Upper lobe of right lung (tissue), 1 donor: Measurements from ENCODE around the gene LCE2D. TPM values are rescaled to one million over a fixed set of nuclear protein-coding genes. Genes with fewer than 3 reads are reported as not detected.
"Not testable (repeated sequence)": the region's sequence is repeated elsewhere in the genome, so short reads cannot be mapped to it uniquely, and the experiment has no call there.

ENCODE experiments used
- ATAC-seq: fragments of 200-7000 bp; cut with Tn5 transposase; one replicate; pipeline ENCODE4 v1.9.1; 2020; ENCODE audit warnings: mild to moderate bottlenecking, moderate library complexity
- DNase-seq: peaks from one replicate; pipeline ENCODE4 v3.0.0-alpha.2; 2020
- H3K27ac ChIP-seq: fragments of 200-600 bp; one replicate; pipeline ENCODE4 v1.8.0; 2022
- H3K27me3 ChIP-seq: fragments of 200-600 bp; one replicate; pipeline ENCODE4 v1.8.0; 2022; ENCODE audit warnings: mild to moderate bottlenecking
- H3K36me3 ChIP-seq: fragments of 200-600 bp; one replicate; pipeline ENCODE4 v1.8.0; 2022
- H3K4me1 ChIP-seq: fragments of 200-600 bp; one replicate; pipeline ENCODE4 v1.8.0; 2022
- H3K4me3 ChIP-seq: fragments of 200-600 bp; one replicate; pipeline ENCODE4 v1.8.0; 2022; ENCODE audit warnings: mild to moderate bottlenecking
- H3K9me3 ChIP-seq: fragments of 200-600 bp; one replicate; pipeline ENCODE4 v1.8.0; 2022
- CTCF ChIP-seq: fragments of 200-600 bp; IDR thresholded peaks from one replicate; pipeline ENCODE4 v1.8.0; 2022; ENCODE audit warnings: antibody characterized with exemption
- intact Hi-C: fragments of 100-400 bp; cut with DNase I; formaldehyde crosslinking; loops from one replicate; pipeline ENCODE4 v1.11.0; 2022
- total RNA-seq: library from RNA; stranded (reverse); fragmentation: NEBNext Ultra II Directional; extraction: Animal tissue kit (Norgen Biotek cat#: 25700); gene quantifications from one replicate; pipeline ENCODE4 v1.2.1, GENCODE V29; 2021
- donor health status: DM: no; HTN: yes; CAD: no; lungs with severe emphysema.

LCE2D gene
- total RNA-seq, 1 donor from 2014 or later, result not detected

- no peak for ATAC-seq
- no peaks in the 10 kb centered on the region for H3K36me3 ChIP-seq
- intact Hi-C loops, result no loop called here
- no peaks in the 10 kb centered on the region for H3K4me1 ChIP-seq
- H3K4me3 ChIP-seq, result no peak overlapping the region
- no peak for TF ChIP-seq CTCF
- peaks cover 4% of the 10 kb centered on the region for H3K27me3 ChIP-seq
- no peaks in the 10 kb centered on the region for H3K9me3 ChIP-seq
- DNase-seq, result no peak
- H3K27ac ChIP-seq, result no peak overlapping the region
These were observed 9.8 kb downstream of the LCE2D start for GRCh38 chr1:152673016-152673415.

GRCh38 chr1:152674983-152675382 is 11.8 kb downstream of the LCE2D start, which contains the start of gene LCE2C:
LCE2C (plus strand) TSS chr1:152675279; CDS start chr1:152676016, 737 bp downstream.
- H3K4me1 ChIP-seq, intact Hi-C loops, H3K27ac ChIP-seq, H3K36me3 ChIP-seq, H3K9me3 ChIP-seq, DNase-seq, ATAC-seq, H3K27me3 ChIP-seq, H3K4me3 ChIP-seq: not testable (repeated sequence)

GRCh38 chr1:152679459-152679858 is 16.3 kb downstream of the LCE2D start:
- no peaks in the 10 kb centered on the region for H3K9me3 ChIP-seq
- H3K4me3 ChIP-seq, result no peak overlapping the region
- no peak for ATAC-seq
- no peak for DNase-seq
- no peak for TF ChIP-seq CTCF
- H3K36me3 ChIP-seq, result no peaks in the 10 kb centered on the region
- intact Hi-C loops, result no loop called here
- H3K27ac ChIP-seq, result no peak overlapping the region
- H3K27me3 ChIP-seq, result peaks cover 4% of the 10 kb centered on the region
- H3K4me1 ChIP-seq, result no peaks in the 10 kb centered on the region

- no peaks in the 10 kb centered on the region for H3K9me3 ChIP-seq
- intact Hi-C loops, result no loop called here
- ATAC-seq (no peak), DNase-seq (no peak)
- no peak overlapping the region for H3K27ac ChIP-seq
- H3K36me3 ChIP-seq, result no peaks in the 10 kb centered on the region
- H3K4me1 ChIP-seq, result no peaks in the 10 kb centered on the region
- H3K27me3 ChIP-seq, result peaks cover 4% of the 10 kb centered on the region
- H3K4me3 ChIP-seq, result no peak overlapping the region
- TF ChIP-seq CTCF, result no peak
These were observed 18.4 kb downstream of the LCE2D start for GRCh38 chr1:152681616-152682015.

GRCh38 chr1:152683846-152684245 is 20.7 kb downstream of the LCE2D start:
- Histone ChIP-seq H3K36me3 (no peaks in the 10 kb centered on the region), H3K9me3 (no peaks in the 10 kb centered on the region), H3K27ac (no peak overlapping the region), H3K4me1 (no peaks in the 10 kb centered on the region), H3K27me3 (peaks cover 4% of the 10 kb centered on the region), H3K4me3 (no peak overlapping the region)
- TF ChIP-seq CTCF, result no peak
- intact Hi-C loops, result no loop called here
- ATAC-seq (no peak), DNase-seq (no peak)

GRCh38 chr1:152685823-152686222 is 22.6 kb downstream of the LCE2D start, which contains the start of gene LCE2B:
LCE2B (plus strand) TSS chr1:152686123; CDS start chr1:152686844, 721 bp downstream.
- H3K9me3 ChIP-seq, H3K27ac ChIP-seq, H3K4me3 ChIP-seq, DNase-seq, ATAC-seq, H3K36me3 ChIP-seq, H3K27me3 ChIP-seq, H3K4me1 ChIP-seq, intact Hi-C loops: not testable (repeated sequence)
